Measurements from ENCODE around the gene ITPKB.

- TF ChIP-seq POLR2A (IDR thresholded peaks at IDR 0.05; ENCODE audit: low read depth, low read length) (no peak), POLR2AphosphoS5 (IDR thresholded peaks at IDR 0.05; ENCODE audit: low read depth, low read length) (no peak), TAF1 (IDR thresholded peaks at IDR 0.05; ENCODE audit: low read depth, low read length) (no peak)
Observed at GRCh38 chr1:226779561-226779960, 40.5 kb upstream of the ITPKB start.

All from GM12891 (cell line).